Measurements from ENCODE around the gene ZFP90.

Gene ZFP90

GRCh38 chr16:68512183-68512582 lies 26.9 kb upstream of the ZFP90 start:
- no peak overlapping the region for H3K4me2 ChIP-seq
- H4K20me1 ChIP-seq (ENCODE audit: insufficient read depth): no peaks in the 10 kb centered on the region
- no peak overlapping the region for H3K9ac ChIP-seq
- H2AFZ ChIP-seq (ENCODE audit: low read depth): no peak overlapping the region
- H3K27ac ChIP-seq: no peak overlapping the region
- H3K4me3 ChIP-seq (IDR thresholded peaks at IDR 0.05; ENCODE audit: insufficient read depth, low read depth, low read length): no peak overlapping the region
- H3K27me3 ChIP-seq (ENCODE audit: insufficient read depth, low read depth): no peaks in the 10 kb centered on the region
- H3K4me1 ChIP-seq (ENCODE audit: low read depth, poor library complexity, severe bottlenecking): no peaks in the 10 kb centered on the region
- TF ChIP-seq CTCF (conservative IDR thresholded peaks at IDR 0.05; ENCODE audit: low read depth, low read length): no peak
- H3K79me2 ChIP-seq (ENCODE audit: insufficient read depth, low read depth): no peaks in the 10 kb centered on the region
- H3K36me3 ChIP-seq (ENCODE audit: insufficient read depth): no peaks in the 10 kb centered on the region

- H3K27ac ChIP-seq: no peak overlapping the region
- H3K4me1 ChIP-seq (ENCODE audit: low read depth, poor library complexity, severe bottlenecking): no peaks in the 10 kb centered on the region
- no peaks in the 10 kb centered on the region for H3K79me2 ChIP-seq (ENCODE audit: insufficient read depth, low read depth)
- no peak overlapping the region for H3K9ac ChIP-seq
- no peaks in the 10 kb centered on the region for H4K20me1 ChIP-seq (ENCODE audit: insufficient read depth)
- no peak overlapping the region for H3K4me3 ChIP-seq (IDR thresholded peaks at IDR 0.05; ENCODE audit: insufficient read depth, low read depth, low read length)
- H2AFZ ChIP-seq (ENCODE audit: low read depth): no peak overlapping the region
- H3K36me3 ChIP-seq (ENCODE audit: insufficient read depth): no peaks in the 10 kb centered on the region
- no peak overlapping the region for H3K4me2 ChIP-seq
- H3K27me3 ChIP-seq (ENCODE audit: insufficient read depth, low read depth): no peaks in the 10 kb centered on the region
- no peak for TF ChIP-seq CTCF (conservative IDR thresholded peaks at IDR 0.05; ENCODE audit: low read depth, low read length)
Observed at GRCh38 chr16:68512742-68513141, 26.3 kb upstream of the ZFP90 start.

- Histone ChIP-seq H3K79me2 (ENCODE audit: insufficient read depth, low read depth) (no peaks in the 10 kb centered on the region), H4K20me1 (ENCODE audit: insufficient read depth) (no peaks in the 10 kb centered on the region), H3K4me3 (IDR thresholded peaks at IDR 0.05; ENCODE audit: insufficient read depth, low read depth, low read length) (no peak overlapping the region), H3K27ac (no peak overlapping the region), H3K4me1 (ENCODE audit: low read depth, poor library complexity, severe bottlenecking) (no peaks in the 10 kb centered on the region), H3K27me3 (ENCODE audit: insufficient read depth, low read depth) (no peaks in the 10 kb centered on the region), H3K36me3 (ENCODE audit: insufficient read depth) (no peaks in the 10 kb centered on the region), H3K9ac (no peak overlapping the region), H2AFZ (ENCODE audit: low read depth) (no peak overlapping the region), H3K4me2 (no peak overlapping the region)
- no peak for TF ChIP-seq CTCF (conservative IDR thresholded peaks at IDR 0.05; ENCODE audit: low read depth, low read length)
Observed at GRCh38 chr16:68514511-68514910, 24.6 kb upstream of the ZFP90 start.

- Histone ChIP-seq H3K4me1 (ENCODE audit: low read depth, poor library complexity, severe bottlenecking) (peaks cover 14% of the 10 kb centered on the region), H3K79me2 (ENCODE audit: insufficient read depth, low read depth) (no peaks in the 10 kb centered on the region), H4K20me1 (ENCODE audit: insufficient read depth) (no peaks in the 10 kb centered on the region), H3K36me3 (ENCODE audit: insufficient read depth) (no peaks in the 10 kb centered on the region), H2AFZ (ENCODE audit: low read depth) (no peak overlapping the region), H3K4me3 (IDR thresholded peaks at IDR 0.05; ENCODE audit: insufficient read depth, low read depth, low read length) (no peak overlapping the region), H3K9ac (no peak overlapping the region), H3K27ac (no peak overlapping the region), H3K27me3 (ENCODE audit: insufficient read depth, low read depth) (no peaks in the 10 kb centered on the region), H3K4me2 (no peak overlapping the region)
- no peak for TF ChIP-seq CTCF (conservative IDR thresholded peaks at IDR 0.05; ENCODE audit: low read depth, low read length)
Observed at GRCh38 chr16:68517606-68518166, 21.4 kb upstream of the ZFP90 start.

Measured in KMS-11 (cell line).